Measurements from ENCODE around the gene AHNAK. TPM values are rescaled to one million over a fixed set of nuclear protein-coding genes. Genes with fewer than 3 reads are reported as not detected.
"Not testable (repeated sequence)": the region's sequence is repeated elsewhere in the genome, so short reads cannot be mapped to it uniquely, and the experiment has no call there.

The AHNAK gene
- polyA plus RNA-seq, 1 donor from 2014 or later = 107 TPM

- no peak overlapping the region for H3K27ac Mint-ChIP-seq
Measured at GRCh38 chr11:62505440-62506091, 41.0 kb downstream of the AHNAK start.

DNA sequence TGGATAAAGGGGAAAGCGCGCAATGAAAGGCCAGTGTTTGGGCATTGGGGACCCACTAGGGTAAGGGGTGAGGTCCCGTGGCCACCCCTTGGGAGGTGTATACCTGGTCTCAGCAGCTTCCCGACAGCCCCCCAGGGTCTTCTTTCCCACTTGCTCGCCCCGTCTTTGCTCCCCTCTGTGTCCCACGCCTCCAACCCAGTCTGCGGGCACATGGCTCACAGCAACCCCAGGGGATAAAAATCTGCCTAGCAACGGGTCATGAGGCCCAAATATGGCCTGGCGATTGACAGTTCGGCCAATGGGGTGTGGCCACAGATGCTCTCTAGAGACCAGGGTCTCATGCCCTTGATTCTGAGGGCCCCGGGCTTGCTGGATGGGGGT, 41.6 kb downstream of the AHNAK start:
- Mint-ChIP-seq H3K9me3 (no peaks in the 10 kb centered on the region), H3K4me1 (peaks cover 4 to 15% (median 7%) of the 10 kb centered on the region in 3 donors), H3K27me3 (no peaks in the 10 kb centered on the region), H3K27ac (no peak overlapping the region), H3K36me3 (peaks cover 3% of the 10 kb centered on the region), H3K4me3 (no peak overlapping the region)

More at GRCh38 chr11:62505440-62506091, 41.0 kb downstream of the AHNAK start:
- H3K4me1 Mint-ChIP-seq = peaks cover 4 to 15% (median 7%) of the 10 kb centered on the region in 3 donors
- no peak overlapping the region for H3K4me3 Mint-ChIP-seq
- H3K36me3 Mint-ChIP-seq = peaks cover 3% of the 10 kb centered on the region
- H3K9me3 Mint-ChIP-seq = no peaks in the 10 kb centered on the region
- no peaks in the 10 kb centered on the region for H3K27me3 Mint-ChIP-seq

GRCh38 chr11:62504158-62504973, 42.2 kb downstream of the AHNAK start:
- H3K4me1 Mint-ChIP-seq = peaks cover 4 to 15% (median 7%) of the 10 kb centered on the region in 3 donors
- no peaks in the 10 kb centered on the region for H3K9me3 Mint-ChIP-seq
- H3K4me3 Mint-ChIP-seq = no peak overlapping the region
- no peaks in the 10 kb centered on the region for H3K27me3 Mint-ChIP-seq
- no peak overlapping the region for H3K27ac Mint-ChIP-seq
- H3K36me3 Mint-ChIP-seq = peaks cover 3% of the 10 kb centered on the region

DNA sequence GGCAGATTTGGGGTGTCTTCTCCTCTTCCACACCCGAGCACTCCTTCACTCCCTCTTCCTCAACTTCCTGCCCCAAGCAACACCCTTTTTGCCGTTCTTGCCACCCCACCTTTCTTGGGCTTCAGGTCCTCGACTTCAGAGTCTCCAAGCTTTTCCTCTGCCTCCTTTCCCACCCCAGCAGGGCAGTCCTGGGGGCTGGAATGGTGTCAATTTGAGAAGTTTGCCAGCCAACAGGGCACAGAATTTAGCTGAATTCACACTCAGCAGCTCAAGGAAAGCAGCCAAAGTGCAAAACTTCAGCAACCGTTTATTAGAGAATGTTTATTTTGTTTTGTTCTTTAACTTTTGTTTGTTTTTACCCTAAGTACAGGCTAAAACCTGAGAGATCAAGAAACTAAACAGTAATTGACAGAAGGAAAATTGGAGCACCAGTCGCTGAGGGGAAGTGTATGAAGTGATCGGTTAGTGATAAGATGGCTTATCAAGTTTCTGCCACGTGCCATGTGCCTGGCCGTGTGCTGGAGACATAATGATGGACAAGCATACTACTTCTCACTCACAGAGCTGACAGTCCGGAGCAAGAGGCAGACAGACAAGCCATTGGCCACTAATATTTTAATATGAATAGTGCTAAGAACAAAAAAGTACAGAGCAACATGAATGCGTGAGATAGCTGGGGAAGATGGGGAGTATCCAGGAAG, 44.4 kb downstream of the AHNAK start:
- no peak overlapping the region for H3K4me3 Mint-ChIP-seq
- H3K9me3 Mint-ChIP-seq = no peaks in the 10 kb centered on the region
- no peaks in the 10 kb centered on the region for H3K27me3 Mint-ChIP-seq
- peaks cover 0 to 5% (median 1%) of the 10 kb centered on the region in 3 donors for H3K4me1 Mint-ChIP-seq
- H3K27ac Mint-ChIP-seq = no peak overlapping the region
- peaks cover 3% of the 10 kb centered on the region for H3K36me3 Mint-ChIP-seq

DNA sequence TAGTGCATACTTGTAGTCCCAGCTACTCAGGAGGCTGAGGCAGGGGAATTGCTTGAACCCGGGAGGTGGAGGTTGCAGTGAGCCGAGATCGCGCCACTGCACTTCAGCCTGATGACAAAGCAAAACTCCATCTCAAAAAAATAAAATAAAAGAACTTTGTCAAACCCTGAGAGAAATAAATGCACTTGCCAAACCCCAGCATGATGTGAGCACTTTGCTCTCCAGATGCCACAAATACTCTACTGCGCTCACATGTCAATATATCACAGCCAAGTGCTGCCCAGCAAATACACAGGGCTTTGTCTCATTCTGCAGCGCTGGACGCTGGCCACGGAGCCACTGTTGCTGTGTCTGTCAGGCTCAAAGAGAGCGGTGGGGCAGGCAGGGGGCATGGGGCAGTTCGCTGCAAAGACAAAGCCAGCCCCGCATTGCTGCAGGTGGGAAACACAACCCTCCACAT, 45.1 kb downstream of the AHNAK start:
- Mint-ChIP-seq H3K9me3 (no peaks in the 10 kb centered on the region), H3K27ac (no peak overlapping the region), H3K36me3 (peaks cover 3% of the 10 kb centered on the region), H3K4me1 (peaks cover 0 to 5% (median 0%) of the 10 kb centered on the region in 3 donors), H3K27me3 (no peaks in the 10 kb centered on the region), H3K4me3 (no peak overlapping the region)

DNA sequence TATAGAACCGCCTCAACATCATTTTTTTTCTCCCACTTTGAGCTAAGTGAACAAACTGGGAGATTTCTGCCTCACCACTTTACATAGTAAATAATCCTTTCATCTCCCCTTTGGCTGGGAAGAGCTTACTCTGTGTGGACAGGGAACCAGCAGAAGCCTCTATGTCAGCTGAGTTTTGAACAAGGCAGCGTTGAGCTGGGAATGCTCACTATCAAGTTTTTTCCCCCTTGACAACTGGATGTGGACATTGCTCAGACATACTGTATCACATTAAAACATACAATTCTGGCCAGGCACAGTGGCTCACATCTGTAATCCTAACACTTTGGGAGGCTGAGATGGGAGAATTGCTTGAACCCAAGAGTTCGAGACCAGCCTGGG, 46.0 kb downstream of the AHNAK start:
- Mint-ChIP-seq H3K9me3 (no peaks in the 10 kb centered on the region), H3K4me1 (peaks cover 0 to 5% (median 0%) of the 10 kb centered on the region in 3 donors)

GRCh38 chr11:62499944-62500649, 46.5 kb downstream of the AHNAK start:
- Mint-ChIP-seq H3K27me3 (no peaks in the 10 kb centered on the region), H3K27ac (no peak overlapping the region), H3K4me3 (no peak overlapping the region), H3K36me3 (peaks cover 3% of the 10 kb centered on the region), H3K4me1 (peaks cover 0 to 5% (median 0%) of the 10 kb centered on the region in 3 donors), H3K9me3 (no peaks in the 10 kb centered on the region)

More for the DNA sequence above, 46.0 kb downstream of the AHNAK start:
- Mint-ChIP-seq H3K36me3 (peaks cover 3% of the 10 kb centered on the region), H3K27me3 (no peaks in the 10 kb centered on the region), H3K27ac (no peak overlapping the region), H3K4me3 (no peak overlapping the region)

GRCh38 chr11:62499311-62499943, 47.2 kb downstream of the AHNAK start:
- not testable (repeated sequence) for H3K27me3 Mint-ChIP-seq, H3K4me1 Mint-ChIP-seq, H3K27ac Mint-ChIP-seq, H3K9me3 Mint-ChIP-seq, H3K36me3 Mint-ChIP-seq, H3K4me3 Mint-ChIP-seq

DNA sequence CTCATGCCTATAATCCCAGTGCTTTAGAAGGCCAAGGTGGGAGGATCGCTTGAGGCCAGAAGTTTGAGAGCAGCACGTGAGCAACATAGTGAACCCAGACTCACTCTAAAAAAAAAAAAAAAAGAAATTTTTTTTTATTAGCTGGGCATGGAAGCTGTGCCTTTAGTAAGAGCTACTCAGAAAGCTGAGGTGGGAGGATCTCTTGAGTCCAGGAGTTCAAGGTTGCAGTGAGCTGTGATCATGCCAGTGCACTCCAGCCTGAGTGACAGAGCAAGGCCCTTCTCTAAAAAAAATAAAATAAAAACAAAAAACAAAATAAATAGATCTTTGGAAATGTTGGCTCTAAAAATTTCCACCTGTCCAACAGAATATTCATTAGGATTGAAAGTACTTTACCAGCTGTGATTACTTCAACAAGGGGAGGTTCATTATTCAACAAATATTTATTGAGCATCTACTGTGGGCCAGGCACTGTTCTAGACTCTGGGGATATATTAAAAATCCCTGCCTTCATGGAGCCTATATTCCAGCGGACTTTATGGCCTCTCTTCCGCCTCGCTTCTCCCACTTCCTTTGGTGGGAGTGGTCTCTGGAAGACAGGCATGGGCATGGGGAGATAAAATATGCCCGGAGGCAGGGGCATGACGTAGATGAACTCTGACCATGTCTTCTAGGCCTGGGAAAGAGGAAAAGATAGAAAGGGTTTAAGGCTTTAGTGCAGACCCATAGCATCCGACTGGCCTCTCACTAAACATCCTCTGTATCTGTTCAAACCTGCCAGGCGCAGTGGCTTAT, 47.9 kb downstream of the AHNAK start:
- Mint-ChIP-seq H3K4me3 (no peak overlapping the region), H3K4me1 (peaks cover 0 to 5% (median 0%) of the 10 kb centered on the region in 3 donors), H3K9me3 (no peaks in the 10 kb centered on the region), H3K27me3 (no peaks in the 10 kb centered on the region), H3K36me3 (no peaks in the 10 kb centered on the region), H3K27ac (no peak overlapping the region)

GRCh38 chr11:62498031-62498430, 48.6 kb downstream of the AHNAK start:
- Mint-ChIP-seq H3K36me3 (no peaks in the 10 kb centered on the region), H3K27me3 (no peaks in the 10 kb centered on the region), H3K9me3 (no peaks in the 10 kb centered on the region), H3K27ac (no peak overlapping the region), H3K4me3 (no peak overlapping the region), H3K4me1 (peaks cover 0 to 5% (median 0%) of the 10 kb centered on the region in 3 donors)

DNA sequence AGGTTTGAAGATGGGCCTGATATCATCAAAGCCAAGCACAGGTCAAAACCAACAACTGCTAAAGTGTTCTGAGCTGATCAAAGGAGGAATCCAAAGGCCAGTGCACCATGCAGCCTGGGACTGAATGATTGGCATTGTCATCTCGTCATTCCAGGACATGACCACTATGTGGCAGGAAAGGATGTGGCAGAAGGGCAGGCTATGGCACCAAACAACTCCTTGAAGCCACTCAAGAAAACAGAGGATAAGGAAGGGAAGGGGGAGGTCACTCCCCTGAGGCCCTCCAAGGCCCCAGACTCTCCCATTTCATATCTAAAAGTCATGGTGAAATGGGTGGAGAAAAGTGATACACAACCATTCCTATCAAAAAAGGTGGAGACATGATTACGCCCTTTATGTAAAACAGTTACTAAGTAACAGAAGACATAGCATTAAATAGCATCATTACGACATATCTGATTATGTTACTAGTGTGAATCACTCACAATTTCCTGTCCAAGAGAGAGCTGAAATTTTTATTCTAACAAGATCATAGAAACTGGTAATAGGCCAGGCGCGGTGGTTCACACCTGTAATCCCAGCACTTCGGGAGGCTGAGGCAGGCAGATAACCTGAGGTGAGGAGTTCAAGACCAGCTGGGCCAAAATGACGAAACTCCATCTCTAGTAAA, 49.3 kb downstream of the AHNAK start:
- Mint-ChIP-seq H3K27me3 (no peaks in the 10 kb centered on the region), H3K36me3 (no peaks in the 10 kb centered on the region), H3K4me1 (peaks cover 0 to under 1% (median 0%) of the 10 kb centered on the region in 3 donors), H3K9me3 (no peaks in the 10 kb centered on the region), H3K4me3 (no peak overlapping the region), H3K27ac (no peak overlapping the region)

DNA sequence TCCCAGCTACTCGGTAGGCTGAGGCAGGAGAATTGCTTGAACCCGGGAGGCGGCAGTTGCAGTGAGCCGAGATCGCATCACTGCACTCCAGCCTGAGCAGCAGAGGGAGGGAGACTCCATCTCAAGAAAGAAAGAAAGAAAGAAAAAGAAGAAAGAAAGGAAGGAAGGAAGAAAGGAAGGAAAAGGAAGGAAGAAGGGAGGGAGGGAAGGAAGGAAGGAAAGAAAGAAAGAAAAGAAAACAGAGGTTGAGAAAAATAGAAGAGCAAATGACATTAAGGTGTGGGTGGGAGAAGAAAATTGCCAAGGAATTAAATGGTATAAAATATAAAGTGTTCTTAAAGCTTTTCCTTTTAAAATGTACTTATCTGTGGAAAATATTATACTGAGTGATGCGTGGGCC, 49.9 kb downstream of the AHNAK start:
- H3K4me1 Mint-ChIP-seq = no peaks in the 10 kb centered on the region
- H3K27ac Mint-ChIP-seq = no peak overlapping the region
- no peak overlapping the region for H3K4me3 Mint-ChIP-seq
- no peaks in the 10 kb centered on the region for H3K36me3 Mint-ChIP-seq
- H3K27me3 Mint-ChIP-seq = peaks cover 2% of the 10 kb centered on the region
- no peaks in the 10 kb centered on the region for H3K9me3 Mint-ChIP-seq

DNA sequence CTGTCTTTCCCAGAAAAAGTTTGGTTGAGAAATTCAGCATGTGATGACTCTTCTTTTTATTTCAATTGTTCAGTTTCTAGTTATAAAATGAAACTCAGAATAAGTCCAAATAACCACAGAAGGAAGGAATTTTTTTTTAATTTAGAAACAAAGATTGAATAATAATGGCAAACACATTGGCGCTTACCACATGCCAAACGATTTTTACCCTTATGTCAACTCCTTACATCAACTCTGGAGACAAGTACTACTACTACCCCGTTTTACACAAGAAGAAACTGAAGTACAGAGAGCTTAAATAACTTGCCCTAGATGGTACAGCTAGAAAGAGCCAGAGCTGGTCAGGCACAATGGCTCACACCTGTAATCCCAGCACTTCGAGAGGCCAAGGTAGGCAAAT, 52.4 kb downstream of the AHNAK start:
- H3K9me3 Mint-ChIP-seq = no peaks in the 10 kb centered on the region
- no peaks in the 10 kb centered on the region for H3K4me1 Mint-ChIP-seq
- H3K4me3 Mint-ChIP-seq = no peak overlapping the region
- no peak overlapping the region for H3K27ac Mint-ChIP-seq
- peaks cover 4% of the 10 kb centered on the region for H3K36me3 Mint-ChIP-seq
- peaks cover 2% of the 10 kb centered on the region for H3K27me3 Mint-ChIP-seq

All from IgD-negative memory B cell (primary cell).